Measurements from ENCODE around the gene PEX13. TPM values are rescaled to one million over a fixed set of nuclear protein-coding genes. Genes with fewer than 3 reads are reported as not detected.

PEX13 gene
- total RNA-seq, 4 donors from 2014 or later: 21.6 to 72.2 (median 48.6) TPM

DNA sequence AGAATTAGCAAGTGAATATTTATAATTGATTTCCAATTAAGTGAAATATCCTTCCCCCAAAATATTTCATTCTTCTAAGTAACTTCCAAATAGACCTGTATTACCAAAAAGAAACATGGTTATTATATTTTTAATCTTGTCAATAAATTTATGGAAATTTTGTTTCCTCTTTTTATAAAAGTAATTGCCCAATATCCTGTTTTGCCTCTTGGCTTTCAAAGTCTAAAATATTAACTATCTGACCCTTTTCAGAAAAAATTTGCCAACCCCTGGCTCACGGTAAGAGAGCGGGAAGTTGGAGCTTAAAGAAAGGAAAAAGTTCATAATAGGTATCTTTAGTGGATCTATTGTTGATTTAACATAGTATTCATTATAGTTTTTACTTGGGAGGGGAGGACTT is 27.7 kb downstream of the PEX13 start:
- Histone ChIP-seq H3K27me3 (no peaks in the 10 kb centered on the region), H3K27ac (peak overlapping the region in 1 of 2 donors; percentile 39), H3K36me3 (no peaks in the 10 kb centered on the region), H3K9me3 (no peaks in the 10 kb centered on the region), H3K4me3 (no peak overlapping the region), H3K4me1 (no peaks in the 10 kb centered on the region)
- no peak for TF ChIP-seq POLR2A (IDR thresholded peaks at IDR 0.05)
- DNase-seq: no peak
- intact Hi-C loops (cut with DNase I; ENCODE audit: low total_unique reads): no loop called here

DNA sequence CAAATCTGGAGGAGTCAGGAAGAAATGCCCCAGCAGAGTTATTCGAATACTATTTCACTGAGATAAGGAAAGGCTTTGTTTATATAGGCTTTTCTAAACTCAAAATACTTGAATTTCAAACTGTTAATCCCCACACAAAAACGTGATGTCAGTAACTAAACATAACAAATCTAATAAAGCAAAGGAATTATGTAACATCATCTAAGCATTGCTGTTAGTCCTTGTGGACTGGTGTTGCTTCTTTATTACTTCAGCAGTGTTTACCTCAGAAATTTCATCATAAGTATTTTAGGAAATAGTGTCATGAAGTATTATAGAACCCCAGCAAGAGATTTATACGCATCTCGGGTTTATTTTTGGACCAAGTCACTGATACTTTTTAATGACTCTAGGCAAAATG is 28.5 kb downstream of the PEX13 start:
- H3K27ac ChIP-seq: peak overlapping the region; percentile 2 to 39
- H3K36me3 ChIP-seq: no peaks in the 10 kb centered on the region
- TF ChIP-seq, protein P1, sequence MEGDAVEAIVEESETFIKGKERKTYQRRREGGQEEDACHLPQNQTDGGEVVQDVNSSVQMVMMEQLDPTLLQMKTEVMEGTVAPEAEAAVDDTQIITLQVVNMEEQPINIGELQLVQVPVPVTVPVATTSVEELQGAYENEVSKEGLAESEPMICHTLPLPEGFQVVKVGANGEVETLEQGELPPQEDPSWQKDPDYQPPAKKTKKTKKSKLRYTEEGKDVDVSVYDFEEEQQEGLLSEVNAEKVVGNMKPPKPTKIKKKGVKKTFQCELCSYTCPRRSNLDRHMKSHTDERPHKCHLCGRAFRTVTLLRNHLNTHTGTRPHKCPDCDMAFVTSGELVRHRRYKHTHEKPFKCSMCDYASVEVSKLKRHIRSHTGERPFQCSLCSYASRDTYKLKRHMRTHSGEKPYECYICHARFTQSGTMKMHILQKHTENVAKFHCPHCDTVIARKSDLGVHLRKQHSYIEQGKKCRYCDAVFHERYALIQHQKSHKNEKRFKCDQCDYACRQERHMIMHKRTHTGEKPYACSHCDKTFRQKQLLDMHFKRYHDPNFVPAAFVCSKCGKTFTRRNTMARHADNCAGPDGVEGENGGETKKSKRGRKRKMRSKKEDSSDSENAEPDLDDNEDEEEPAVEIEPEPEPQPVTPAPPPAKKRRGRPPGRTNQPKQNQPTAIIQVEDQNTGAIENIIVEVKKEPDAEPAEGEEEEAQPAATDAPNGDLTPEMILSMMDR (IDR thresholded peaks at IDR 0.05): no peak
- TF ChIP-seq POLR2A (IDR thresholded peaks at IDR 0.05): no peak

DNA sequence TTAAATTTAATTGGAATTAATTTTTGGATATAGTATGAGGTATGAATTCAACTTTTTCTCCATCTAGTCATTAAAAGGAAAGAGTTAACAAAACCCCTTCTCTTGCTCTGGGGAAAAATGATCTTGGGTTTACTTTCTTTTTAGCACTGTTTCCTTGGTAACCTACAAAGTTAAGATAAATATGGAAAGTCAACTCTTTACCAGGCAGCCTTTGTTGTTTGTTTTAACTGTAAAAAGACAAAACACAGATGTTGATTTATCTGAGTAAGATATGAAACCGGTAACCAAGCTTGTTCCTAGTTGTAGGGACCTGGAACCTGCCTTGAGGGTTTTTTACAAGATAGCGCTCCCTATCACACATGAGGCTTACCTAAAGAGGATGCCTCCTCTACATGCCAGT is 38.0 kb downstream of the PEX13 start:
- Histone ChIP-seq H3K27ac (no peak overlapping the region), H3K4me1 (no peaks in the 10 kb centered on the region), H3K27me3 (no peaks in the 10 kb centered on the region), H3K9me3 (no peaks in the 10 kb centered on the region), H3K4me3 (no peak overlapping the region), H3K36me3 (no peaks in the 10 kb centered on the region)
- no peak for DNase-seq
- intact Hi-C loops (cut with DNase I; ENCODE audit: low total_unique reads): no loop called here
- no peak for TF ChIP-seq POLR2A (IDR thresholded peaks at IDR 0.05)
- TF ChIP-seq, protein P1 (IDR thresholded peaks at IDR 0.05): no peak

More for the DNA sequence above, 28.5 kb downstream of the PEX13 start:
- no peaks in the 10 kb centered on the region for H3K9me3 ChIP-seq
- H3K27me3 ChIP-seq: no peaks in the 10 kb centered on the region
- H3K4me1 ChIP-seq: no peaks in the 10 kb centered on the region
- intact Hi-C loops (cut with DNase I; ENCODE audit: low total_unique reads): no loop called here
- DNase-seq: no peak
- no peak overlapping the region for H3K4me3 ChIP-seq

DNA sequence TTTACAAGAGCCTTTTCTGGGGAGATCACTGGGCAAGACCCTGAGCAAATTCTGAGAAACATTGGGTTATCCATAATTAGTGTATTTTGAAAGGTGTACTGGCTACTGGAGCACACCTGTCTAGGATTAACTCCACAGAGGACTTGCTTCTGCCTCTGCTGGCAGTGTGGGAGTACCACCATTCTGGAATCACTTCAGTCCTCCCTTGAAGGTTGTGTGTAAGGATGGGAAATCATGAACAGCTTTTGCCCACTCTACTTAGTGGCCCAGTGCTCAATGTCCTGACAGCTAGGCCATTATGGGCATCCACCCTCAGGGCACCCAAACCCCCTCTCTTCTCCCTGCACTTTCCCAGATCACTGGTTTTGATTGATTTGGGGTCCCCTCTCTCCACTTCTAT is 40.0 kb downstream of the PEX13 start:
- Histone ChIP-seq H3K27me3 (no peaks in the 10 kb centered on the region), H3K36me3 (no peaks in the 10 kb centered on the region), H3K27ac (no peak overlapping the region), H3K4me3 (no peak overlapping the region), H3K4me1 (no peaks in the 10 kb centered on the region), H3K9me3 (no peaks in the 10 kb centered on the region)
- TF ChIP-seq POLR2A (IDR thresholded peaks at IDR 0.05): no peak
- TF ChIP-seq, protein P1 (IDR thresholded peaks at IDR 0.05): no peak
- intact Hi-C loops (cut with DNase I; ENCODE audit: low total_unique reads): no loop called here
- no peak for DNase-seq

DNA sequence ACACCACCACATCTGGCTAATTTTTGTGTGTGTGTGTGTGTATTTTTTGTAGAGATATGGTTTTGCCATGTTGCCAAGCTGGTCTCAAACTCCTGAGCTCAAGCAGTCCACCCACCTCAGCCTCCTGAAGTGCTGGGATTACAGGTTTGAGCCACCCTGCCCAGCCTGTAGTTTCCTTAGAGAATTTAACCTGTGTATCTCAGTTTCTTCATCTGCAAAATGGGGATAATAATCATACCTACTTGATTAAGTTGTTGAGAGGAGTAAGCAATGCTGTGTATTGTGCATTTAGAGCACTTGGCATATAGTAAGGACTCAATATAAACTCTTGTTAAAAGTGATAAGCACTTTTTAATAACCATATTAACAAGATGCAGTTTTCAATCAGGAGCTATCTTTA is 41.9 kb downstream of the PEX13 start:
- intact Hi-C loops (cut with DNase I; ENCODE audit: low total_unique reads): no loop called here
- Histone ChIP-seq H3K36me3 (no peaks in the 10 kb centered on the region), H3K27me3 (no peaks in the 10 kb centered on the region), H3K4me3 (no peak overlapping the region), H3K9me3 (no peaks in the 10 kb centered on the region), H3K4me1 (no peaks in the 10 kb centered on the region), H3K27ac (no peak overlapping the region)
- DNase-seq: no peak
- TF ChIP-seq, protein P1 (IDR thresholded peaks at IDR 0.05): no peak
- TF ChIP-seq POLR2A (IDR thresholded peaks at IDR 0.05): no peak
